SKM-1 (cell line): ENCODE data around the gene RAB24.
"Not testable (repeated sequence)": the region's sequence is repeated elsewhere in the genome, so short reads cannot be mapped to it uniquely, and the experiment has no call there.

ENCODE experiments used
- DNase-seq: peaks from one replicate; lab custom pipeline; 2025; ENCODE audit not compliant: unreplicated experiment; lab: John Stamatoyannopoulos, UW

The RAB24 gene

GRCh38 chr5:177311723-177312648, 8.5 kb upstream of the RAB24 start, which contains the start of gene MXD3:
Gene MXD3, minus strand, starts transcription at chr5:177311898. Its CDS starts 68 bp downstream, at chr5:177311830.
- DNase-seq: peak; percentile 89

- no peak for DNase-seq
These were observed 7.8 kb upstream of the RAB24 start for GRCh38 chr5:177311392-177311722.

GRCh38 chr5:177310757-177311391, 7.4 kb upstream of the RAB24 start:
- peak; percentile 30 for DNase-seq

GRCh38 chr5:177310332-177310731, 6.8 kb upstream of the RAB24 start:
- no peak for DNase-seq

GRCh38 chr5:177309351-177310191, 6.1 kb upstream of the RAB24 start:
- peak; percentile 29 for DNase-seq

- no peak for DNase-seq
These were observed 5.2 kb upstream of the RAB24 start for GRCh38 chr5:177308740-177309139.

GRCh38 chr5:177307544-177308363, 4.2 kb upstream of the RAB24 start:
- no peak for DNase-seq

GRCh38 chr5:177306674-177307543, 3.4 kb upstream of the RAB24 start:
- peak; percentile 98 for DNase-seq

GRCh38 chr5:177306103-177306640, 2.7 kb upstream of the RAB24 start:
- not testable (repeated sequence) for DNase-seq

GRCh38 chr5:177304392-177305119, 1.0 kb upstream of the RAB24 start:
- no peak for DNase-seq

GRCh38 chr5:177303925-177304391, 439 bp upstream of the RAB24 start:
- DNase-seq: no peak

GRCh38 chr5:177302354-177303110, 987 bp downstream of the RAB24 start:
- peak; percentile 19 for DNase-seq

GRCh38 chr5:177301503-177302165, 1.9 kb downstream of the RAB24 start:
- DNase-seq: no peak

- DNase-seq: no peak
These were observed 2.6 kb downstream of the RAB24 start for GRCh38 chr5:177300951-177301350.

- peak; percentile 92 for DNase-seq
These were observed 3.2 kb downstream of the RAB24 start for GRCh38 chr5:177300236-177300880.

- DNase-seq: no peak
These were observed 3.8 kb downstream of the RAB24 start for GRCh38 chr5:177299697-177300096.

GRCh38 chr5:177297922-177298321, 5.6 kb downstream of the RAB24 start:
- no peak for DNase-seq
